Activated naive CD8-positive, alpha-beta T cell treated with anti-CD3 and anti-CD28 coated beads, Interleukin-2, amount 50 U/mL, for 16 hours (primary cell): ENCODE data around the gene SLC38A2.
"Not testable (repeated sequence)": the region's sequence is repeated elsewhere in the genome, so short reads cannot be mapped to it uniquely, and the experiment has no call there.

ENCODE experiments used
- DNase-seq: peaks from one replicate; pipeline ENCODE4 v3.0.0-alpha.2; 2020; ENCODE audit warnings: low read depth, low spot score

Gene SLC38A2

DNA sequence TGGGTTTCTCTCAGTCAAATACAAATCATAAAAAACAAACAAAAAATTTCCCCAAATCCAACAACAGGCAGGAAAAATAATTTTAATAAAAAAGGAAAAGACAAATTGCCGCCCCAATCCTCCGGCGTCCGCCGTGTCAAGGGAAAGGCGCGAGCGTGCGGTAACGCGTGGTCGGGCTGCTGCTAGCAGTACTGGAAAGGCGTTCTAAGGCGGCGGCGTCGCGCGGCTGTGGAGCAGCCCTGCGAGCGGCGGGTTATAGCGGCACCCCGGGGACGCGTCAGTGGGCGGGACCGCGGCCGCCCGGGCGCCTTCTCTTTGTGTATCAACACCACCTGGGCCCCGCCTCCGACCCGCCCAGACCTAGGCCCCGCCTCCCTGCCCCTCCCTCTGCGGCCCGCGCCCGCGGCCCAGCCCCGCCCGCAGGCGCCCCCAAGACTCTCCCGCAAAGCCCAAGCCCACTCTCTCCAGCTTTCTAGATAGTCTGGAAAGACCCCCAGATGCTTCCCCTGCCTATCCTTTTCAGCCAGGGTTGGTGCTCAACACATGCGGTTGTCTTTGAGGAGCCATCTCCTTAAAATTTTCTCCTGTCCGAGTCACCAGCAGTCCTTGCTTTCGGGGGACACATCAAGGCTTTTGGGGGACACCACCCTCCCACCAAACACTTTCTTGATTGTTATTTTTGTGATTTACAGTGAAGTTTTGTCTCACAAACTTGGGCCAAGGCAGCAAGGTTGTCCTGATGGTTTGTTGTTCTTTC lies at the start of gene SLC38A2:
TSS of gene SLC38A2 (minus strand) at position 230 of the 757 bp plus-strand sequence. CDS start 1,480 bp downstream, outside the sequence.
- peak; percentile 92 for DNase-seq

DNA sequence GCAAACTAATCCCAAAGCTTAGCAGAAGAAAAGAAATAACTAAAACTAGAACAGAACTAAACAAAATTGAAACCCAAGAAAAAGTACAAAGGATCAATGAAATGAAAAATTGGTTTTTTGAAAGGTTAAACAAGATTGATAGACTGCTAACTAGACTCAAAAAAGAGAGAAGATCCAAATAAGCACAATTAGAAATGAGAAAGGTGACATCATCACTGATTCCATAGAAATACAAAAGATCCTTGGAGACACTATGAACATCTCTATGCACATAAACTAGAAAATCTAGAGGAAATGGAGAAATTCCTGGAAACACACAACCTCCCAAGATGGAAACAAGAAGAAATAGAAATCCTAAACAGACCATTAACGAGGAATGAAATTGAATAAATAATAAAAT lies 47.1 kb upstream of the SLC38A2 start:
- DNase-seq = no peak

DNA sequence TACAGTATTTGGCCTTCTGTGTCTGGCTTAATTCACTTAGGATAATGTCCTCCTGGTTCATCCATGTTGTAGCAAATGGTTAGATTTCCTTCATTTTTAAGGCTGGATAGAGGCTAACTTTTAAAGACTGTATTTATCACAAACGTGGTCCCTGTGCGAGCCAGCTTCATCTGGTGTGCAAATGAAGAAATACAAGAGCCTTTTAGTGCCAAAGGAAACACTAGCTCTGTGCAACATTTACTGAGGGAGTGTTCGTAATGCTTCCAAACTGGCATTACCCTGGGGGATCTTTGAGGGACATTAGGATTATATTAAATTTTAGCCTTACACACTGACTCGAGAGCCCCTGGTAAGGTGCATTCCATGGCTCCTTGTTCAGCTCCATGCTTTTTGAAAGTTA lies 43.0 kb upstream of the SLC38A2 start:
- DNase-seq = no peak

DNA sequence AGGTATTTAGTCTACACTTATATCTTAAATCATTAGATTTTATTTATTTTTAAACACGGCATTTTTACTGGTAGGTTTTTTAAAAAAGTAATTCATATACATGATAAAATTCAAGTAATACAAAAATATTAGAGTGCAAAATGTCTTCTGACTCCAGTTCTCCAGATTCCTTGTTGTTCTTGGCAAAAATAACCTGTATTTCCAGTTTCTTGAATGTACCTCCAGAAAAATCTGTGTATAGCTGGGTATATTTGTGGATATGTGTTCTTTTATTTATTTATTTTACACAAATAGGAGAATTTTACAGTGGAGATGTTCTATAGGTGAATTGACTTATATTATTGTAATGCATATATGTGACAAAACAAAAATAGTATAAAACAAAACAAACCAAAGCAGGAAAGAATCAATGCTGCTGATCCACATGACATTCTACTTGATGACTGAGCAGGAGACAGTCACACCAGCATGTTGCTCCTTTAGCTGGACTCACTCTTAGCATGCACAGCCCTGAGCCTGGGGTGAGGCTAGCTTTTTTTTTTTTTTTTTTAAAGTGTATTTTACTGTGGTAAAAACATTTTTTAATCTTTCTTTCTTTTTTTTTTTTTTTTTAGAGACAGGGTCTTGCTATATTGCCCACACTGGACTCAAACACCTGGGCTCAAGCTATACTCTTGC lies 42.2 kb upstream of the SLC38A2 start:
- no peak for DNase-seq

DNA sequence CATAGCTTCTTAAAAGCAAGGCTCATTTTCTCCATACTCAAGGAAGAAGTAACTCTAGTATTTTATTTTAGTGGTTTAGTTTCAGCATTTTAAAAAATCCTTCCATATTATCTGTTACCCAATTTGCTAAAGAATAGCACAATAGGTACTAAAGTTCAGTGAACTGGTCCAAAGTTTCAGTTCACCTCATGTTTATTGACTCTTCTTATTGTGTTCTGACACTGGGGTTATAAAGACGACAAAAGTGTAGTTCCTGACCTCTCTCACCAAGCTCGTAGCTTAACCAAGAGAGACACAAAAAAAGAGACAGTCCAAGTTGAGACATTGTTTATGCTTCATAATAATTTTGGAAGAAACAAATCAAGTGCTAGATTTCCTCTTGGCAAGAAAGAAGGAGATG lies 40.8 kb upstream of the SLC38A2 start:
- no peak for DNase-seq

DNA sequence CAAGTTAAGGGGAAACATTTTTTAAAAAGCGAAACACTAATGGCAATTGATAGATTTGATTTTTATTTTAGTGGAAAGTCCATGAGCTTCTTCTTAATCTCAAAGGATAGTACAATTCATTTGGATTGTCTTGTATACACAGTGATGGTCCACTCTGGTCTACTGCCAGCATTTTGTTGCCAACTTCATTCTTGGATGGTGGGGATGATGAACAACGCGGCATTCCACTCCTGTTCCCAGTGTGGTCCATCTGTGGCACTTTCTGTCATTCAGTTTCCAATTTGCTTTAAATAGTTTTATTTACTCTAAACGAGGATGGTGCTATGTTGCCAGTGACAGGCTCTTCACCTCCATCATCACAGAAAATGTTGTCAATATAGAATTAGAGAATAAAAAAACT lies 40.3 kb upstream of the SLC38A2 start:
- DNase-seq = no peak

DNA sequence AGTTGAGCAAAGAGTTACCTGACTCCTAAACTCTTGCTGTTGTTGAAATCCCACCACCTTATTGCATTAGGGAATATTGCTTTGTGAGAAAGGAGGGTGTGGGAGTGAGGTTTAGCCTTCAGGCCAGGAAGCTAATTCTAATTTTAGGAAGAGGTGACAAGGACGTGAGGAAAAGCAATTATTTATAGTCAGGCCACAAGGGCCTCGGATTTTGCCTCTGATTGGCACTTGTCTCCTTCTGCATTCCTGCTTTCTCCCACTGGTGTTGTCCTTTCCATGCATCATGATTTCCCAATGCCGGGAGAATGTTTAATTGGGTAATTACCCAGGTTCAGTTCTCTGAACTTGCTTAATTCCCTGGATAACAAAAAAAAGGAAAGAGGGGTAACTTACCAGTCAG lies 37.9 kb upstream of the SLC38A2 start:
- DNase-seq = no peak

DNA sequence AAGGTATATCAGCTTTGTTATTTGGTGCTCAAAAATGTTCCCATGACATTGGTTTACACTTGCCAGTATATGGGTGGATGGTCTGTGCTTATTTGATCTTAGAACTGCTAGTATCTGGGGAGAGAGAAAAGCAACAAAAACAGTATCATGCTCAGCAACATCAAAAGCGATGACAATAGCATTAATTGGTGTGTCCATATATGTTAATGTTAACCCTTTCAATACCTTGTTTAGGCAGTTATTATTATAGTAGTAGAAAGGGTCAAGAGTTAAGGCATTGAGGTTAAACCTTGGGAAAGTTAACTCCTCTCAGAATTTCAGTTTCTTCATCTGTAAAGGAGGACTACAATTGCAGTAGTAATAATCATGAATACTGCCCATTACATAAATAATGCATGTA lies 37.4 kb upstream of the SLC38A2 start:
- no peak for DNase-seq

DNA sequence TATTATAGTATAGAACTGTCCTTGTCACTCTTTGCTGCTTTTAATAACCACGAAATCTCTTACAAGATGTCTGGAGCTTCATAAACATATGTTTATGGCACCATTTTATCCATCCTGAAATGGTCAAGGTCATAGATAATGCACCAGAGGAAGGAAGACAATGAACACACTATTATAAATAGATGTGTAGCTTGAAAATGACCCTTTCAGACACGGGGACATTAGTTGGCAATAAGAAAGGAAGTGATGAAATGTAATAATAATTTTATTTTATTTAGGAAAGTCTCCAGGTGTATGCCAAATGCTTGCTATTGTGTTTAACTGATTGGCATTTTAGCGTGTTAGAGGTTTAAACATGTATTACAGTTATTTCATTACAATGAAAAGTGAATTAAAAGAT lies 36.8 kb upstream of the SLC38A2 start:
- no peak for DNase-seq

DNA sequence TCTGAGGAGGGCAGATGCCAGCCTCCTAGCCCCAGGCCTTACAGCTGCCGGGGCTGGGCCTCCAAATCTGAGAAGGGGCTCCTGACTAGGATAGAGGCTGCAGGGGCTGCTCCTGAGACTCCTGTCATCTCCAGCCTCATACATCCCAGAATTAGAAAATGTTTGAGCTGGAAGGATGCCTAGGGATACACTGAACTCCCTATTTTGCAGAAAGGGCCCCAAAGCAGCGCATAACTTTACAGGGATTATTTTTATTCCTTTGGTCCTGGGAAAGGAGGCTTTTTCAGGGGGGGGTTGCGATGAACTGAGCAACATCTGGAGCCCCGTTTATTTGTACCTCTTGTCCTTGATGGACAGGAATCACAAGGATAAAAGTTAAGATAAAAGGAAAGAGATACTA lies 35.9 kb upstream of the SLC38A2 start:
- DNase-seq = no peak

DNA sequence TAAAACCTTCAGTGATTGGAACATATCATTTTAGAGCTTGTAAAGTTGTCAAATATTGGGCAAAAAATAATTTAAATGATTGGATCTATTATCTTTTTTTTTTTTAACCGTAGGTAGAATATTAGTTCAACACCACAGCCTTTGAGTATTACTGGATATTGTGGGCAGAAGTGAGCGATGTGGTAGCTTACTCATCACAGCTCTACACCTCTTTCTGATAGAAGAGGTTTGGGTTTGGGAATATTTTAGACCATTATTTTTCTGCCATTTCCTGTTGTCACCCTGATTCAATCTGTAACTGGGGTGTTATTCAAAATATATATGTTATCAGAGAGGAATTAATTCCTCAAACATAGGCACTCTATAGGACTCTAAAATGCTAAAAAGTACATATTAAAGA lies 34.8 kb upstream of the SLC38A2 start:
- no peak for DNase-seq

DNA sequence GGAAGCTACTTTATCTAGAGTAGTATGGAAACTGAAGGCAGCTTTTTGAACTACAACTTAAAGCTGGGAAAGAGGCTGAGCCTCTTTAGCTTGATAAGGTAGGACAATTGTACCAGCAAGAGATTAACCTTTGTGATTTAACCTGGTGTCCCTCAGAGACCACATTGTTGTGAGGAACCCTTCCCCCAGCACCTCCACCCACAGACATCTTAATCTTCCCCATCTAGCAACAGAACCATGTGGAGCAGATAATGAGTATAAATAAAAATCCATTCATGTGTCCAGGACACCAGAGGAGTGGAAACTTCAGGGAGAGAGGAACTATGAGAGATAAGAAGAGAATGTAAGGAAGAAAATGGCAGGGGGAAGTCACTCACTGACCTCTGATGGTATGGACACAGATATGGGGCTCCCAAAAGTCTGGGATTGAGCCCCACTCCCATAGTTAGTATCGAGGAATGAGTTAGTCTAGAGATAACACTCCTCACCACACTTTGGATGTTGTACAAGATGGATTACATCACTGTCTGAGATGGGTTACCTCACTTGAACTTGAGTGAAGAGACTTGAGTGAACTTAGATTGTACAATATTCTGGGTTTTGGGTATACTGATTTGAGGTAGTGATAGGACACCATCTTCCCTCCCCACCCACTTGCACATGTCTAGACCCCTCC lies 33.9 kb upstream of the SLC38A2 start:
- DNase-seq = no peak

DNA sequence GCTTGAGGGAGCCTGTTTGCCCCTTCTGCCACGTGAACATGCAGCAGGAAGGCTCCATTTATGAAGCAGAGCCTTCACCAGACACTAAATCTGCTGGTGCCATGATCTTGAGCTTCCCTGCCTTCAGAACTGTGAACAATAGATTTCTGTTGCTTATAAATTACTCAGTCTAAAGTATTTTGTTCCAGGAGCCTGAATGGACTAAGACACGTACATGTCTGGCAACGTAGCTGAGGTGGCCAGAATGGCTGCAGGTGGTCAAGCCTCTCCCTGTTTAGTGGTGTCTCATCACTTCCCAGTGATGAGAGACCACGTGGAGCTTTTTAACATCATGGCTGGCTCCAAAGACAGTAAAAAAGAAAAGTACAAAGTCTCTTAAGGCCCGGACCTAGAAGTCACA lies 32.2 kb upstream of the SLC38A2 start:
- no peak for DNase-seq

DNA sequence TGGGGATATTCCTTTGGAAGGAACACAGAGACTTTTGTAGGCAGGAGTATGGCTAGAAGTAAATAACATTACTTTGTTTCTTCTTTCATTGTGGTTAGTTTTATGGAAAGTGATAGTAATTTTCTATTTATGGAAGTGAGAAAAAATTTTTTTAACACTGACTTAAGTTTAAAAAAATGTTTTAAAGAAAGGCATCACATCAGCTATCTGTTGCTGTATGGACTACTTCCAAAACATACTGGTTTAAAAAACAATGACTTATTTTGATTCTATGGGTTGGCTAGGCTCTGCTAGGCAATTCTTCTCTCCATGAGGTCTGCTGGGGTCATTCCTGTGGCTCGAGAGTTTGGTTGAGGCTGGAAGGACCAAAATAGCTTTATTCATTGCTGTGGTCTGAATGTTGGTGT lies 31.7 kb upstream of the SLC38A2 start:
- DNase-seq = no peak

DNA sequence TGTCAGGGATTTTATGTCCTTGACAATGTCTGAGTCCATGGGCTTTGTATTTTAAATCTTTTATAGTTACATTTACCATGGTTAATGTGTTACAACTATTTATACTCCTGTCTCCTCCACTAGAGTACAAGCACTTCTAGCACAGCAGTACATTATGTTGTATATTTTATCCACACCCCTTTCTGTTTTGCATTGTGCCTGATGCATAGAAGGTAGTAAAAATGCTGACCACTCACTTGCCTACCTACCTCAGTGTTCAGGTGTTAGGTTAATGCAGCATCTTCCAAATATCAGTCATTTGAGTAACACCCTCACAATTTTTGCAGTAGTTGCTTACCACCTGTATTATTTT lies 31.1 kb upstream of the SLC38A2 start:
- no peak for DNase-seq

DNA sequence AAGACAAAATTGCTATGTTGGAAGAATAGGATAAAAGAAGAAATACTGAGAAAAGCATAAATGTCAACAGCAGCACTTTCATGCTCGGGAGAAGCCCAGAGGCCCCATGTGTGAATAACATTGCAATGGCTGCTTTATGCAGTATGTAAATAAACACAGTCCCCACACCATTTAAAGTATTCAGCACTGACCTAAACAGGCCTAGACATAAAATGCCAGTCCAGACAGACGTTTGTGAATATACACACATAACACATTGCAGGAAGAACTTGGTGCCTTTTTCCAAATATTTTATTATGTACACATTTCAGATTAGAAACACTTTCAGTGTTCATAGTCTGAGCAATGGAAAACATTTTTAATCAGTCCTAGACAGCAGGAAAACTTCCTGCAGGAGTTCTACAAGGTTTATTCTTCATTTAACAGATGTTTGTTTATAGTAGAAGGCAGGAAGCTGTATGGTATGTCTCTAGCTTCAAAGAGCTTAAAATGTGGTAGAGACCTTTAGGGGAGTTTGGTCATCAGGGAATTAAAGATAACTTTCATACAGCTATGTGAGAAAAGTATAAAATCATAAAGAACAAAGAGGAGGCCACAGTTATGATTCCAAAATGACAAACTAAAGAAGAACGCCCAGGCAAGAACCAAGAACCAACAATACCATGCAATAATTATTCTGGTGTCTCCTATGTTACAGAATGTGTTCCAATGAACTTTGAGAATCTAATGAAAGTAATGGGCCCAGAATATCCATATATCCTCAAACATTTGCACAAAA lies 30.6 kb upstream of the SLC38A2 start:
- no peak for DNase-seq

DNA sequence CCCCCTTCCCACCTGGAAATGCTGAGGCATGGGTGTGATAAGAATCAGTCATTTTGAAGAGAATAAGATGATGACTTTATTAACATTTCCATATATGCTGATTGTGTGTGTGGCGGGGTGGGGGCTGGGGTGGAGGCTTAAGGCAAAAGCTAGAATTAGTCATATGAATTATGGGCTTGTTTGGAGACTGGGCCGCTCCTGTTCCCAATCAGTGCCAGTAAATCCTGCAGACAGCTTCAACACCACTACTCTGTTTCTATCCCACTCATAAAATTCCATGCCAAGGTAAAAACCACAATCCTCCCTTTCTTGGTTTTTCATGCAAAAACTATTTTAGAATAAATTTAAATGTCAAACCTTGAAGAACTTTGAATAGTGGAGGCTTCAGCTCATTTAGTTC lies 29.9 kb upstream of the SLC38A2 start:
- no peak for DNase-seq

DNA sequence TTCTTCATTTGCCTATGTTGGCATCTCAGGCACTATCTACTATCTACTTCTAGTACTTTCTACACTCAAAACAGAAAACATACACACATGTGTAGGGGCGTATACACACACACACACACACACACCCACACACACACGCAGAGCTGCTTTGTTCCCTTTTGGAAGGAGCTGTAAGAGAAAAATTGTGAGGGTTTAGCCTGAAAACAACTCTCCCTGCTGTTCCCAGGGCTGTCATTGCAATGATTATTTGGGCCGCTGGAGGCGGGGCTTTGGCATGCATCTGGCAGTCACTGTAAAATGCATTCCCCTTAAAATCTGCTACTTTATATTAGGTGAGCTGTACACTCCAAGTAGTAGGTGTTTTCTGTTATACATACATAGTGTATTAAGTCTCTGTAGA lies 29.1 kb upstream of the SLC38A2 start:
- no peak for DNase-seq

DNA sequence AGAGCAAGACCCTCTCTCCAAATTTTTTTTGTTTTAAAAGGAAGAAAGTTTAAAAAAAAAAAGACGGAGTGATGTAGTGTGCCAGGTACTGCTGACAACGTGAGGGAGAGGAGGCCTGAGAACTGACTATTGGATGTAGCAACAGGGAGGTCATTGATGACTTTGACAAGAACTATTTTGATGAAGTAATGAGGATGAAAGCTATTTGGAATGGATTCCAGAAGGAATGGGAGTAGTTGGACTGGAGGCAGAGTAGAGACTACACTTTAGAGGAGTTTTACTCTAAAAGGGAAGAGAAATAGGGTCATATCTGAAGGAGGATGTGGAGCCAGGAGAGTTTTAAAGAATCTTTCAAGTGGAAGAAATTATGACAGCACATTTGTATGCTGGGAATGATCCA lies 27.8 kb upstream of the SLC38A2 start:
- no peak for DNase-seq

DNA sequence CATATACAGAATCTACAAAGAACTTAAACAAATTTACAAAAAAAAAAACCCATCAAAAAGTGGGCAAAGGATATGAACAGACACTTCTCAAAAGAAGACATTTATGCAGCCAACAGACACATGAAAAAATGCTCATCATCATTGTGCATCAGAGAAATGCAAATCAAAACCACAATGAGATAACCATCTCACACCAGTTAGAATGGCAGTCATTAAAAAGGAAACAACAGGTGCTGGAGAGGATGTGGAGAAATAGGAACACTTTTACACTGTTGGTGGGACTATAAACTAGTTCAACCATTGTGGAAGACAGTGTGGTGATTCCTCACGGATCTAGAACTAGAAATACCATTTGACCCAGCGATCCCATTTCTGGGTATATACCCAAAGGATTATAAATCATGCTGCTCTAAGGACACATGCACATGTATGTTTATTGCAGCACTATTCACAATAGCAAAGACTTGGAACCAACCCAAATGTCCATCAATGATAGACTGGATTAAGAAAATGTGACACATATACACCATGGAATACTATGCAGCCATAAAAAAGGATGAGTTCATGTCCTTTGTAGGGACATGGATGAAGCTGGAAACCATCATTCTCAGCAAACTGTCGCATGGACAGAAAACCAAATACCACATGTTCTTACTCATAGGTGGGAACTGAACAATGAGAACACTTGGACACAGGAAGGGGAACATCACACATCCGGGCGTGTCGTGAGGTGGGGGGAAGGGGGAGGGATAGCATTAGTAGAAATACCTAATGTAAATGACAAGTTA lies 27.1 kb upstream of the SLC38A2 start:
- not testable (repeated sequence) for DNase-seq

DNA sequence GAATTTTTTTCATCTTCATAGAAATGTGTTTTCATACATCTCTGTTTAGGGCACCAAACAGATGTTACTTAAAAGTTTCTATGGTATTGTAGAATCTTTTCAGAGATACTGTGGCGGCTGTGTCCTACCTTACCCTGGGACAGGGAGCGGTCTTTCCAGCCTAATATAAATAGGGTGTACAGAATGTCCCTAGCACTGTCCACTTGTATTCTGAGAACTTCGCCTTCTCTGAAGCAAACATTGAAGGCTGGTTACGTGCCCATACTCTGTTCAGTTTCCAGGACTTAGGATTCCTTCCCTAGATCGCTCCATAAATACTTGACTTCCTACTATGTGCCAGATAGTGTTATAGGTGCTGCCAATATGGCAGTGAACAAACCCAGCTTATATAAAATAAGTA lies 24.3 kb upstream of the SLC38A2 start:
- DNase-seq = no peak
